Karpas-422 (cell line): Measurements from ENCODE around the gene RBM8A. TPM values are rescaled to one million over a fixed set of nuclear protein-coding genes. Genes with fewer than 3 reads are reported as not detected.

Experiments used
- DNase-seq: peaks from one replicate; pipeline ENCODE4 v3.0.0-alpha.2; 2015
- H2AFZ ChIP-seq: fragments of 200-600 bp; sonication (generic); 2 replicates; pipeline ENCODE4 v1.6.1; 2014; ENCODE audit warnings: antibody characterized with exemption, low read length, mixed read lengths
- H3K27ac ChIP-seq: fragments of 200-600 bp; sonication (generic); 2 replicates; pipeline ENCODE4 v1.5.1; 2014; ENCODE audit warnings: mild to moderate bottlenecking, low read length, moderate library complexity
- H3K27me3 ChIP-seq: fragments of 200-600 bp; sonication (generic); 2 replicates; pipeline ENCODE4 v1.6.1; 2014; ENCODE audit warnings: low read length, mixed read lengths
- H3K36me3 ChIP-seq: fragments of 200-600 bp; sonication (generic); 2 replicates; pipeline ENCODE4 v1.6.1; 2014; ENCODE audit warnings: low read length, mixed read lengths; ENCODE audit not compliant: insufficient read depth
- H3K4me1 ChIP-seq: fragments of 200-600 bp; sonication (generic); 2 replicates; pipeline ENCODE4 v1.6.1; 2014; ENCODE audit warnings: mild to moderate bottlenecking, low read length, mixed read lengths
- H3K4me2 ChIP-seq: fragments of 200-600 bp; sonication (generic); 2 replicates; pipeline ENCODE4 v1.6.1; 2014; ENCODE audit warnings: low read length, low read depth, mild to moderate bottlenecking; ENCODE audit not compliant: poor library complexity, severe bottlenecking
- H3K4me3 ChIP-seq: fragments of 200-600 bp; sonication (generic); 2 replicates; pipeline ENCODE4 v1.5.1; 2014; ENCODE audit warnings: mild to moderate bottlenecking, antibody characterized with exemption, low read length, mixed read lengths
- H3K79me2 ChIP-seq: fragments of 200-600 bp; sonication (generic); 2 replicates; pipeline ENCODE4 v1.6.1; 2014; ENCODE audit warnings: mild to moderate bottlenecking, low read length, mixed read lengths
- H3K9ac ChIP-seq: fragments of 200-600 bp; sonication (generic); 2 replicates; pipeline ENCODE4 v1.6.0; 2014; ENCODE audit warnings: low read length
- H3K9me2 ChIP-seq: fragments of 200-600 bp; sonication (generic), shearing (Covaris generic); replicated peaks from 2 replicates; pipeline ENCODE4 v1.6.0; 2014; ENCODE audit warnings: mild to moderate bottlenecking, low read length, moderate library complexity; ENCODE audit not compliant: insufficient read depth
- H3K9me3 ChIP-seq: fragments of 300-700, 200-600 bp; sonication (generic); 2 replicates; pipeline ENCODE4 v1.6.1; 2014; ENCODE audit warnings: low read length, mixed read lengths
- H4K20me1 ChIP-seq: fragments of 200-600 bp; sonication (generic); 2 replicates; pipeline ENCODE4 v1.6.1; 2014; ENCODE audit warnings: mild to moderate bottlenecking, antibody characterized with exemption, low read length, low read depth; ENCODE audit not compliant: insufficient read depth
- total RNA-seq: library from RNA; depleted of rRNA; stranded (reverse); fragments of >200 nt; shearing (Covaris generic); gene quantifications from 2 replicates; pipeline ENCODE4 v1.2.3, GENCODE V29; 2014; ENCODE audit warnings: low replicate concordance

RBM8A gene
- total RNA-seq, 1 experiment from 2014 or later, result 130 TPM

GRCh38 chr1:145964328-145965118 is 37.2 kb upstream of the RBM8A start, which contains the start of the genes ANKRD34A and POLR3GL:
TSS of gene ANKRD34A (minus strand) at chr1:145964575. CDS start at chr1:145961759, 2,816 bp downstream.
TSS of gene POLR3GL (plus strand) at chr1:145964690. CDS start at chr1:145974866, 10,176 bp downstream.
- Histone ChIP-seq H3K4me3 (peak within 1 kb of the TSS; percentile 77), H3K27ac (peak within 1 kb of the TSS; percentile 92), H3K27me3 (no peaks in the 10 kb centered on the region), H3K4me1 (peaks cover 44% of the 10 kb centered on the region), H3K4me2 (peak within 1 kb of the TSS; percentile 94), H3K9me3 (peaks cover 5% of the 10 kb centered on the region), H3K36me3 (peaks cover 5% of the 10 kb centered on the region), H3K9ac (peak within 1 kb of the TSS; percentile 92), H4K20me1 (no peaks in the 10 kb centered on the region), H3K9me2 (no peaks in the 10 kb centered on the region), H2AFZ (0 out of 2 replicates have a peak within 1 kb of the TSS, but pooled peaks have one; percentile 8), H3K79me2 (peaks cover 42% of the 10 kb centered on the region)
- DNase-seq, result peak; percentile 99

- H3K4me2 ChIP-seq, result peak overlapping the region; percentile 94
- H3K27ac ChIP-seq, result peak overlapping the region; percentile 92
- peaks cover 42% of the 10 kb centered on the region for H3K79me2 ChIP-seq
- no peak overlapping the region for H2AFZ ChIP-seq
- H3K4me3 ChIP-seq, result peak overlapping the region; percentile 77
- peaks cover 5% of the 10 kb centered on the region for H3K36me3 ChIP-seq
- peak; percentile 70 for DNase-seq
- no peaks in the 10 kb centered on the region for H3K9me2 ChIP-seq
- H3K27me3 ChIP-seq, result no peaks in the 10 kb centered on the region
- peaks cover 5% of the 10 kb centered on the region for H3K9me3 ChIP-seq
- peaks cover 55% of the 10 kb centered on the region for H3K4me1 ChIP-seq
- peak overlapping the region; percentile 92 for H3K9ac ChIP-seq
- no peaks in the 10 kb centered on the region for H4K20me1 ChIP-seq
These were observed 36.2 kb upstream of the RBM8A start for GRCh38 chr1:145963265-145964019.

- peak; percentile 85 for DNase-seq
- Histone ChIP-seq H3K9me2 (no peaks in the 10 kb centered on the region), H3K27ac (peak overlapping the region; percentile 92), H4K20me1 (no peaks in the 10 kb centered on the region), H3K36me3 (peaks cover 2% of the 10 kb centered on the region), H3K4me1 (peaks cover 59% of the 10 kb centered on the region), H3K27me3 (no peaks in the 10 kb centered on the region), H3K9ac (peak overlapping the region; percentile 92), H3K4me2 (peak overlapping the region; percentile 94), H3K4me3 (peak overlapping the region; percentile 77), H3K9me3 (peaks cover 2% of the 10 kb centered on the region), H3K79me2 (peaks cover 35% of the 10 kb centered on the region), H2AFZ (no peak overlapping the region)
These were observed 35.1 kb upstream of the RBM8A start for GRCh38 chr1:145962157-145963102.

GRCh38 chr1:145961425-145962156 is 34.3 kb upstream of the RBM8A start:
- peak; percentile 94 for DNase-seq
- Histone ChIP-seq H3K27ac (peak overlapping the region; percentile 92), H3K9me2 (no peaks in the 10 kb centered on the region), H3K27me3 (no peaks in the 10 kb centered on the region), H3K4me3 (peak overlapping the region; percentile 77), H3K4me2 (peak overlapping the region; percentile 94), H3K36me3 (no peaks in the 10 kb centered on the region), H3K4me1 (peaks cover 61% of the 10 kb centered on the region), H3K9ac (peak overlapping the region; percentile 92), H2AFZ (no peak overlapping the region), H4K20me1 (no peaks in the 10 kb centered on the region), H3K9me3 (no peaks in the 10 kb centered on the region), H3K79me2 (peaks cover 39% of the 10 kb centered on the region)

GRCh38 chr1:145961109-145961424 is 33.8 kb upstream of the RBM8A start:
- DNase-seq, result no peak
- Histone ChIP-seq H3K27ac (peak overlapping the region; percentile 92), H3K36me3 (0 out of 2 replicates have a peak, but pooled peaks cover 1% of the 10 kb centered on the region), H4K20me1 (no peaks in the 10 kb centered on the region), H3K9ac (peak overlapping the region; percentile 92), H3K27me3 (no peaks in the 10 kb centered on the region), H3K9me3 (no peaks in the 10 kb centered on the region), H3K9me2 (no peaks in the 10 kb centered on the region), H3K79me2 (peaks cover 45% of the 10 kb centered on the region), H3K4me3 (peak overlapping the region; percentile 77), H2AFZ (no peak overlapping the region), H3K4me1 (peaks cover 66% of the 10 kb centered on the region), H3K4me2 (peak overlapping the region; percentile 94)

- H2AFZ ChIP-seq, result no peak overlapping the region
- H3K36me3 ChIP-seq, result peaks cover 6% of the 10 kb centered on the region; the same call in 1 of the 2 replicates
- H3K9me3 ChIP-seq, result no peaks in the 10 kb centered on the region
- H3K79me2 ChIP-seq, result peaks cover 48% of the 10 kb centered on the region
- peak overlapping the region; percentile 94 for H3K4me2 ChIP-seq
- no peaks in the 10 kb centered on the region for H3K27me3 ChIP-seq
- DNase-seq, result peak; percentile 91
- H3K9ac ChIP-seq, result peak overlapping the region; percentile 92
- no peaks in the 10 kb centered on the region for H4K20me1 ChIP-seq
- peak overlapping the region; percentile 92 for H3K27ac ChIP-seq
- H3K4me3 ChIP-seq, result peak overlapping the region; percentile 77
- no peaks in the 10 kb centered on the region for H3K9me2 ChIP-seq
- peaks cover 70% of the 10 kb centered on the region for H3K4me1 ChIP-seq
These were observed 33.3 kb upstream of the RBM8A start for GRCh38 chr1:145960468-145961108.

GRCh38 chr1:145959957-145960467 is 32.7 kb upstream of the RBM8A start:
- Histone ChIP-seq H3K9ac (peak overlapping the region; percentile 92), H4K20me1 (no peaks in the 10 kb centered on the region), H3K4me3 (peak overlapping the region; percentile 77), H3K4me1 (peaks cover 71% of the 10 kb centered on the region), H3K9me3 (no peaks in the 10 kb centered on the region), H3K27ac (peak overlapping the region; percentile 92), H3K27me3 (no peaks in the 10 kb centered on the region), H3K4me2 (peak overlapping the region; percentile 94), H3K79me2 (peaks cover 48% of the 10 kb centered on the region), H2AFZ (no peak overlapping the region), H3K9me2 (no peaks in the 10 kb centered on the region), H3K36me3 (peaks cover 11% of the 10 kb centered on the region; the same call in 1 of the 2 replicates)
- no peak for DNase-seq
